ENCODE results near the gene AQP12A.

The AQP12A gene

GRCh38 chr2:240711701-240712100 is 20.0 kb downstream of the AQP12A start:
- no peak for TF ChIP-seq CTCF (IDR thresholded peaks at IDR 0.05)

GRCh38 chr2:240712121-240712520 is 20.5 kb downstream of the AQP12A start:
- TF ChIP-seq CTCF (IDR thresholded peaks at IDR 0.05) = no peak

DNA sequence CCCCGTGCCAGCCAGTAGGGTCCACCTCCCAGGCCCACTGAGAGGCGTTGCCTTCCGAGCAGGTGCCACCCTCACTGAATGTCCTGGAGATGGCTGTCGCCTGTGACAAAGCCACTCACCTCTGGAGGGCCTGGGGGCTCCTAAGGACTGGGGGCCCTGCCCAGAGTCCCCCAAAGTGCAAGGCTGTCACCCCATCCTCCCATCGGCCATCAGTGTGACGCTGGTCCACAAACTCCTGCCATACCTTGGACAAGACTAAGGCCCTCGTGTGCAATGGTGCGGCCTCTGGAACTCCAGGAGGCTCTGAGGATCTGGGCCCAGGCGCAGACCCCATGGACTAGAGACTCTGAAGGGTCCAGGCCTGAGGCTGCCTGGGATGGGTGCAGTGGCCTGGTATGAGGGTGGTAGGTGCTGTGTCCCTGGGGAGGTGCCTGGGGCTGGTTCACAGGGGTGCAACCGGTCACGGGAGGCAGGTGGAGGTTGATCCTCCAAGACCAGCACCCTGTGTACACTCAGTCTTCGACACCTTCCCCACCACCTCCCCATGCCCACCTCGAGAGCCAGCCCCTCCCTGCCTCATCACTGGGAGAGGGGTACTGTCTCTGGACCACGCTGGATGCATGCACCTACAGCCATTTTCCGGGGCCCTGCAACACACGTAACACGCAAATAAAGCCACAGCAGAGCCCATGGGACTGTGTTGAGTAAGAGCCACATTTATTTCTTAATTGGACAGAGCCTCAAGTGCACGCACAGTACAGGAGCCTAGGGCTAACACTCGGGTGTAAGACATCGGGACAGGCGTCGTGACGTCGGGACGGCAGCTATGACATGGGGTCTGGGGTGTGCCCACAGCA is 21.6 kb downstream of the AQP12A start:
- TF ChIP-seq CTCF (IDR thresholded peaks at IDR 0.05) = no peak

DNA sequence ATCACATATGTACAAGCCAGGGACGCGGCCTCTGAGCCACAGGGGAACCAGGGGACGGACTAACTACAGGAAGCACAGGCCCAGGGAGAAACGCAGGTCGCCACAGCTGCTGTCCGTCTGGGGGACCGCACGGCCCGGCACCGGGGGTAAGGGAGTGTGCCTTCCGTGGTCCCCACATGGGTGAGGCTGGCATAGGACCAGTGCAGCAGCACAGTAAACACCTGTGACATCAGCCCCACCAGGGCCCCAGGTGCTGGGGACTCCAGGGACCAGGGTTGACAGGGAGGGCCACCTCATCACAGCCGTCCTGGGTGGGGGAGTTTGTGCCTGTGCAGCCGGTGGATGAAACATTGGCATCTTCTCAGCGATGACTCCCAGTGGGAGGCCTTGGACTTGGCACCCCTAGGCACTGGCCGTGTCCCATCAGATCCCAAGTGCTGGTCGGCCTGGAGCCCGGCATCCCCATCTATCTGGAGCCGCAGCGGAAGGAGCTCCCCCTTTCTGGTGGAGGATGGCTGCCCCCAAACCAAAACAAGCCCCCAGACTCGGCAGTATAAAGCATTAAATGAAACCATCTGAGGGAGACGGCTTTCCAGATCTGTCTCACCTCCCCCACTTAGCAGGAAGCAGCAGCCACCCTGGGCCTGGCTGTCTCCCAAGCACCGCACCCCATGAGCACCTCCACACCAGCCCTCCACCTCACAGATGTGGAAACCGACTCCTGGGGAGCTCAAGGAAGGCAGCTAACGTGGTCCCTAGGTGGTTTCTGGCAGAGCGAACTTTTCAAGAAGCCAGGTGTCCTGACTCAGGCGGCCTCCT is 22.5 kb downstream of the AQP12A start:
- no peak for TF ChIP-seq CTCF (IDR thresholded peaks at IDR 0.05)

- TF ChIP-seq CTCF (IDR thresholded peaks at IDR 0.05) = no peak
These were observed 23.4 kb downstream of the AQP12A start for GRCh38 chr2:240714747-240715725.

- TF ChIP-seq CTCF (IDR thresholded peaks at IDR 0.05) = no peak
These were observed 24.6 kb downstream of the AQP12A start for GRCh38 chr2:240716130-240716798.
